HepG2 (cell line): ENCODE results near the gene CCDC144A. TPM values are rescaled to one million over a fixed set of nuclear protein-coding genes. Genes with fewer than 3 reads are reported as not detected.

ENCODE experiments used
- CHD2 ChIP-seq: IDR thresholded peaks from 2 replicates; pipeline ENCODE4 v1.6.1; 2011; ENCODE audit warnings: low read depth, low read length, improper control_type of control experiment
- CREBL2 ChIP-seq: sonication (generic); formaldehyde crosslinking; IDR thresholded peaks from 2 replicates; pipeline ENCODE4 v1.8.1; 2023; ENCODE audit warnings: missing genetic modification reagents, mild to moderate bottlenecking, borderline replicate concordance
- DNMT3B ChIP-seq: conservative IDR thresholded peaks from 2 replicates; pipeline ENCODE4 v1.6.1; 2016; ENCODE audit warnings: missing biosample characterization, control low read depth
- HIVEP1 ChIP-seq: sonication (generic); formaldehyde crosslinking; IDR thresholded peaks from 2 replicates; pipeline ENCODE4 v1.4.0; 2020; ENCODE audit warnings: mild to moderate bottlenecking, missing genetic modification reagents
- HMG20B ChIP-seq: conservative IDR thresholded peaks from 2 replicates; pipeline ENCODE4 v1.6.1; 2016; ENCODE audit warnings: missing genetic modification reagents, missing compliant biosample characterization
- HOMEZ ChIP-seq: IDR thresholded peaks from 2 replicates; pipeline ENCODE4 v1.6.1; 2016; ENCODE audit warnings: low read depth
- KMT2B ChIP-seq: IDR thresholded peaks from 2 replicates; pipeline ENCODE4 v1.6.1; 2016; ENCODE audit warnings: missing genetic modification reagents, missing compliant biosample characterization
- NAIF1 ChIP-seq: sonication (generic); formaldehyde crosslinking; IDR thresholded peaks from 2 replicates; pipeline ENCODE4 v1.5.0; 2020; ENCODE audit warnings: mild to moderate bottlenecking, missing genetic modification reagents, borderline replicate concordance
- NR2F2 ChIP-seq: IDR thresholded peaks from 2 replicates; pipeline ENCODE4 v1.6.1; 2012; ENCODE audit warnings: low read depth, inconsistent platforms, borderline replicate concordance
- PCBP2 ChIP-seq: fragments of 200-400 bp; formaldehyde crosslinking; optimal IDR thresholded peaks from 2 replicates; pipeline ENCODE3; 2018; ENCODE audit warnings: low read length, low read depth; ENCODE audit not compliant: poor library complexity, severe bottlenecking
- SNAPC2 ChIP-seq: sonication (generic); formaldehyde crosslinking; IDR thresholded peaks from 2 replicates; pipeline ENCODE4 v1.8.1; 2022; ENCODE audit warnings: mild to moderate bottlenecking, missing genetic modification reagents
- SRSF9 ChIP-seq: fragments of 200-400 bp; formaldehyde crosslinking; IDR thresholded peaks from 2 replicates; pipeline ENCODE4 v1.6.1; 2018; ENCODE audit warnings: borderline replicate concordance, mild to moderate bottlenecking, low read depth, low read length; ENCODE audit not compliant: insufficient read depth, poor library complexity, severe bottlenecking
- TCF12 ChIP-seq, 2 experiments: fragments of 450-650 bp in 1 of 2; sonication (generic) in 1 of 2; formaldehyde crosslinking in 1 of 2; IDR thresholded peaks; 2 replicates each; pipeline versions ENCODE4 v1.6.1 to v1.8.0; 2017 to 2022; ENCODE audit warnings: antibody characterized with exemption in 1 of 2, mild to moderate bottlenecking in 1 of 2, missing genetic modification reagents in 1 of 2, moderate library complexity in 1 of 2
- ZKSCAN5 ChIP-seq: sonication (generic); formaldehyde crosslinking; IDR thresholded peaks from 2 replicates; pipeline ENCODE4 v1.5.1; 2020; ENCODE audit warnings: mild to moderate bottlenecking, missing genetic modification reagents
- ZNF264 ChIP-seq: sonication (generic); formaldehyde crosslinking; IDR thresholded peaks from 2 replicates; pipeline ENCODE4 v1.4.0; 2020; ENCODE audit warnings: missing genetic modification reagents
- ZNF557 ChIP-seq: sonication (generic); formaldehyde crosslinking; IDR thresholded peaks from 2 replicates; pipeline ENCODE4 v1.4.0; 2020; ENCODE audit warnings: missing genetic modification reagents
- ZNF781 ChIP-seq: sonication (generic); formaldehyde crosslinking; IDR thresholded peaks from 2 replicates; pipeline ENCODE4 v1.5.1; 2020; ENCODE audit warnings: borderline replicate concordance, mild to moderate bottlenecking, missing genetic modification reagents; ENCODE audit errors: not compliant biosample characterization
- ZSCAN22 ChIP-seq: sonication (generic); formaldehyde crosslinking; IDR thresholded peaks from 2 replicates; pipeline ENCODE4 v1.4.0; 2020; ENCODE audit warnings: mild to moderate bottlenecking, missing genetic modification reagents
- ZSCAN25 ChIP-seq: sonication (generic); formaldehyde crosslinking; IDR thresholded peaks from 2 replicates; pipeline ENCODE4 v1.8.0; 2022; ENCODE audit warnings: mild to moderate bottlenecking, missing genetic modification reagents
- polyA plus RNA-seq, 8 experiments: library from polyadenylated mRNA; depleted of rRNA in 3 of 8; stranded (reverse) in 7 of 8; unstranded in 1 of 8; fragments of >200 nt; fragmentation: Illumina TruSeq in 4 of 8; extraction: Trizol in 4 of 8; gene quantifications; 2 replicates each; pipeline versions ENCODE4 v1.2.1 to v1.2.3, GENCODE V29; 2011 to 2016; ENCODE audit warnings: low read depth in 4 of 8, missing spikeins in 1 of 8, mixed read lengths in 1 of 8; ENCODE audit not compliant: insufficient read depth in 1 of 8
- total RNA-seq, 5 experiments: library from RNA; depleted of rRNA; stranded (reverse); fragments of >200 nt; fragmentation: Illumina TruSeq; extraction: Trizol; gene quantifications; 2 replicates each; pipeline ENCODE4 v1.2.3, GENCODE V29; 2016; ENCODE audit warnings: low read depth in 1 of 5
- TF ChIP-seq, protein P1 (sequence below): sonication (generic); formaldehyde crosslinking; IDR thresholded peaks from 2 replicates; pipeline ENCODE4 v1.8.0; 2022; ENCODE audit warnings: mild to moderate bottlenecking, missing genetic modification reagents, moderate library complexity
- TF ChIP-seq, protein P2 (sequence below): sonication (generic); formaldehyde crosslinking; IDR thresholded peaks from 2 replicates; pipeline ENCODE4 v1.4.0; 2020; ENCODE audit warnings: missing genetic modification reagents, borderline replicate concordance
- TF ChIP-seq, protein P3 (sequence below): sonication (generic); formaldehyde crosslinking; IDR thresholded peaks from 2 replicates; pipeline ENCODE4 v1.8.0; 2022; ENCODE audit warnings: mild to moderate bottlenecking, missing genetic modification reagents; ENCODE audit not compliant: insufficient replicate concordance

CCDC144A gene
- total and polyA plus RNA-seq, 2 of the 13 experiments (the other 11 are each of a cell fraction or from before 2014, with no cell fraction given), result 0.09 TPM; not detected in 1

GRCh38 chr17:16653367-16654041, 36.5 kb upstream of the CCDC144A start, which contains the start of gene ZNF624 (continued):
- TF ChIP-seq HOMEZ (CRISPR knock-in tag), result 0 out of 2 replicates have a peak, but pooled peaks have one; percentile 58
- TF ChIP-seq CHD2, result no peak
- TF ChIP-seq ZNF264, result peak; percentile 59; the same call in 1 of the 2 replicates
- TF ChIP-seq SRSF9, result no peak
- no peak for TF ChIP-seq CREBL2
- TF ChIP-seq, protein P1, sequence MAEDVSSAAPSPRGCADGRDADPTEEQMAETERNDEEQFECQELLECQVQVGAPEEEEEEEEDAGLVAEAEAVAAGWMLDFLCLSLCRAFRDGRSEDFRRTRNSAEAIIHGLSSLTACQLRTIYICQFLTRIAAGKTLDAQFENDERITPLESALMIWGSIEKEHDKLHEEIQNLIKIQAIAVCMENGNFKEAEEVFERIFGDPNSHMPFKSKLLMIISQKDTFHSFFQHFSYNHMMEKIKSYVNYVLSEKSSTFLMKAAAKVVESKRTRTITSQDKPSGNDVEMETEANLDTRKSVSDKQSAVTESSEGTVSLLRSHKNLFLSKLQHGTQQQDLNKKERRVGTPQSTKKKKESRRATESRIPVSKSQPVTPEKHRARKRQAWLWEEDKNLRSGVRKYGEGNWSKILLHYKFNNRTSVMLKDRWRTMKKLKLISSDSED (CRISPR knock-in tag), result no peak
- peak; percentile 58; the same call in 1 of the 2 replicates for TF ChIP-seq ZSCAN22 (CRISPR knock-in tag)
- TF ChIP-seq, protein P2, sequence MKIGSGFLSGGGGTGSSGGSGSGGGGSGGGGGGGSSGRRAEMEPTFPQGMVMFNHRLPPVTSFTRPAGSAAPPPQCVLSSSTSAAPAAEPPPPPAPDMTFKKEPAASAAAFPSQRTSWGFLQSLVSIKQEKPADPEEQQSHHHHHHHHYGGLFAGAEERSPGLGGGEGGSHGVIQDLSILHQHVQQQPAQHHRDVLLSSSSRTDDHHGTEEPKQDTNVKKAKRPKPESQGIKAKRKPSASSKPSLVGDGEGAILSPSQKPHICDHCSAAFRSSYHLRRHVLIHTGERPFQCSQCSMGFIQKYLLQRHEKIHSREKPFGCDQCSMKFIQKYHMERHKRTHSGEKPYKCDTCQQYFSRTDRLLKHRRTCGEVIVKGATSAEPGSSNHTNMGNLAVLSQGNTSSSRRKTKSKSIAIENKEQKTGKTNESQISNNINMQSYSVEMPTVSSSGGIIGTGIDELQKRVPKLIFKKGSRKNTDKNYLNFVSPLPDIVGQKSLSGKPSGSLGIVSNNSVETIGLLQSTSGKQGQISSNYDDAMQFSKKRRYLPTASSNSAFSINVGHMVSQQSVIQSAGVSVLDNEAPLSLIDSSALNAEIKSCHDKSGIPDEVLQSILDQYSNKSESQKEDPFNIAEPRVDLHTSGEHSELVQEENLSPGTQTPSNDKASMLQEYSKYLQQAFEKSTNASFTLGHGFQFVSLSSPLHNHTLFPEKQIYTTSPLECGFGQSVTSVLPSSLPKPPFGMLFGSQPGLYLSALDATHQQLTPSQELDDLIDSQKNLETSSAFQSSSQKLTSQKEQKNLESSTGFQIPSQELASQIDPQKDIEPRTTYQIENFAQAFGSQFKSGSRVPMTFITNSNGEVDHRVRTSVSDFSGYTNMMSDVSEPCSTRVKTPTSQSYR (CRISPR knock-in tag), result no peak
- no peak for TF ChIP-seq DNMT3B (CRISPR knock-in tag)
- no peak for TF ChIP-seq ZNF557 (CRISPR knock-in tag)
- TF ChIP-seq, protein P3, sequence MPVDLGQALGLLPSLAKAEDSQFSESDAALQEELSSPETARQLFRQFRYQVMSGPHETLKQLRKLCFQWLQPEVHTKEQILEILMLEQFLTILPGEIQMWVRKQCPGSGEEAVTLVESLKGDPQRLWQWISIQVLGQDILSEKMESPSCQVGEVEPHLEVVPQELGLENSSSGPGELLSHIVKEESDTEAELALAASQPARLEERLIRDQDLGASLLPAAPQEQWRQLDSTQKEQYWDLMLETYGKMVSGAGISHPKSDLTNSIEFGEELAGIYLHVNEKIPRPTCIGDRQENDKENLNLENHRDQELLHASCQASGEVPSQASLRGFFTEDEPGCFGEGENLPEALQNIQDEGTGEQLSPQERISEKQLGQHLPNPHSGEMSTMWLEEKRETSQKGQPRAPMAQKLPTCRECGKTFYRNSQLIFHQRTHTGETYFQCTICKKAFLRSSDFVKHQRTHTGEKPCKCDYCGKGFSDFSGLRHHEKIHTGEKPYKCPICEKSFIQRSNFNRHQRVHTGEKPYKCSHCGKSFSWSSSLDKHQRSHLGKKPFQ, result peak; percentile 84
- no peak for TF ChIP-seq ZKSCAN5 (CRISPR knock-in tag)
- TF ChIP-seq ZNF781 (CRISPR knock-in tag), result peak; percentile 92
- no peak for TF ChIP-seq NAIF1 (CRISPR knock-in tag)
- TF ChIP-seq NR2F2, result no peak
- TF ChIP-seq HIVEP1 (CRISPR knock-in tag), result peak; percentile 81
- TF ChIP-seq SNAPC2 (CRISPR knock-in tag), result peak; percentile 83; the same call in 1 of the 2 replicates
- TF ChIP-seq ZSCAN25 (CRISPR knock-in tag), result no peak
- TF ChIP-seq KMT2B (CRISPR knock-in tag), result peak; percentile 67
- TF ChIP-seq HMG20B (CRISPR knock-in tag), result no peak
- TF ChIP-seq PCBP2, result no peak
- TF ChIP-seq TCF12 (IDR thresholded peaks at IDR 0.05), result no peak
- no peak for TF ChIP-seq TCF12 (CRISPR knock-in tag; IDR thresholded peaks at IDR 0.05)
